IPS DF 19.7 (cell line): ENCODE data around the gene C4B.
"Not testable (repeated sequence)": the region's sequence is repeated elsewhere in the genome, so short reads cannot be mapped to it uniquely, and the experiment has no call there.

Experiments used
- DNase-seq: peaks from one replicate; pipeline ENCODE4 v3.0.0-alpha.2; 2013; ENCODE audit warnings: low read depth, low spot score

The C4B gene

DNA sequence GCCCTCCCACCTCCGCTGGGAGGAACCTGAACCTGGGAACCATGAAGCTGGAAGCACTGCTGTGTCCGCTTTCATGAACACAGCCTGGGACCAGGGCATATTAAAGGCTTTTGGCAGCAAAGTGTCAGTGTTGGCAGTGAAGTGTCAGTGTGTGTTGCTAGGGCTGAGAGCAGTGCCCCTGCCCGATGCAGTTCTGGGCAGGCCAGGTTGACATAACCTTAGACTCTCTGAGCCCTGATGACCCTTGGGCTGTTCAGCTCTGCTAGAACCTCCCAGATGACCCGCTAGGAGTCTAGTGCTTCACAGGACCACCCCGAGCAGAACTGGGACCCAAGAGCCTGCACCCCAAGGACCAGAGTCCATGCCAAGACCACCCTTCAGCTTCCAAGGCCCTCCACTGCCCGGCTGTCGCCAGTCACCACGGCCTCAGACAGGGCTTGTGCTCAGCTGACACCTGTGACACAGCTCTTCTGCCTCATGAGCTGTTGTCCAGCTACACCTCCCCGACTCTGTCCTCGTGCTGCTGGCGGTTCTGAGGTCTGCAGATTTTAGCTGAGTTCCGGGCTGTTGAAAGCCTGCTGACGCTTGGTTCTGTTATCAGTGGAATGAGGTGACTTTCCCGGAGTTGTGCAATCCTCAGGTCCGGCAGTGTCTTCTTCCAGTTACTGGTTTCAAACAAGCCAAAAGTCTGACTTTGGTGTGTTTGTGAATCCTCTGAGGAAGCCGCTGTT, 20.9 kb downstream of the C4B start:
- DNase-seq, result not testable (repeated sequence)

- not testable (repeated sequence) for DNase-seq
These were observed 22.5 kb downstream of the C4B start for GRCh38 chr6:32037136-32037535.

- DNase-seq, result not testable (repeated sequence)
These were observed 23.3 kb downstream of the C4B start, which contains the start of gene CYP21A2 for GRCh38 chr6:32037598-32038524. Gene CYP21A2, plus strand, starts transcription at chr6:32038415. Its CDS starts 8 bp downstream, at chr6:32038423.

DNA sequence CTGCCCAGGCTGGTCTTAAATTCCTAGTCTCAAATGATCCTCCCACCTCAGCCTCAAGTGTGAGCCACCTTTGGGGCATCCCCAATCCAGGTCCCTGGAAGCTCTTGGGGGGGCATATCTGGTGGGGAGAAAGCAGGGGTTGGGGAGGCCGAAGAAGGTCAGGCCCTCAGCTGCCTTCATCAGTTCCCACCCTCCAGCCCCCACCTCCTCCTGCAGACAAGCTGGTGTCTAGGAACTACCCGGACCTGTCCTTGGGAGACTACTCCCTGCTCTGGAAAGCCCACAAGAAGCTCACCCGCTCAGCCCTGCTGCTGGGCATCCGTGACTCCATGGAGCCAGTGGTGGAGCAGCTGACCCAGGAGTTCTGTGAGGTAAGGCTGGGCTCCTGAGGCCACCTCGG, 24.3 kb downstream of the C4B start:
- DNase-seq, result not testable (repeated sequence)

DNA sequence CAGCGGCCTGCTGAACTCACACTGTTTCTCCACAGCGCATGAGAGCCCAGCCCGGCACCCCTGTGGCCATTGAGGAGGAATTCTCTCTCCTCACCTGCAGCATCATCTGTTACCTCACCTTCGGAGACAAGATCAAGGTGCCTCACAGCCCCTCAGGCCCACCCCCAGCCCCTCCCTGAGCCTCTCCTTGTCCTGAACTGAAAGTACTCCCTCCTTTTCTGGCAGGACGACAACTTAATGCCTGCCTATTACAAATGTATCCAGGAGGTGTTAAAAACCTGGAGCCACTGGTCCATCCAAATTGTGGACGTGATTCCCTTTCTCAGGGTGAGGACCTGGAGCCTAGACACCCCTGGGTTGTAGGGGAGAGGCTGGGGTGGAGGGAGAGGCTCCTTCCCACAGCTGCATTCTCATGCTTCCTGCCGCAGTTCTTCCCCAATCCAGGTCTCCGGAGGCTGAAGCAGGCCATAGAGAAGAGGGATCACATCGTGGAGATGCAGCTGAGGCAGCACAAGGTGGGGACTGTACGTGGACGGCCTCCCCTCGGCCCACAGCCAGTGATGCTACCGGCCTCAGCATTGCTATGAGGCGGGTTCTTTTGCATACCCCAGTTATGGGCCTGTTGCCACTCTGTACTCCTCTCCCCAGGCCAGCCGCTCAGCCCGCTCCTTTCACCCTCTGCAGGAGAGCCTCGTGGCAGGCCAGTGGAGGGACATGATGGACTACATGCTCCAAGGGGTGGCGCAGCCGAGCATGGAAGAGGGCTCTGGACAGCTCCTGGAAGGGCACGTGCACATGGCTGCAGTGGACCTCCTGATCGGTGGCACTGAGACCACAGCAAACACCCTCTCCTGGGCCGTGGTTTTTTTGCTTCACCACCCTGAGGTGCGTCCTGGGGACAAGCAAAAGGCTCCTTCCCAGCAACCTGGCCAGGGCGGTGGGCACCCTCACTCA, 25.0 kb downstream of the C4B start:
- DNase-seq, result not testable (repeated sequence)

DNA sequence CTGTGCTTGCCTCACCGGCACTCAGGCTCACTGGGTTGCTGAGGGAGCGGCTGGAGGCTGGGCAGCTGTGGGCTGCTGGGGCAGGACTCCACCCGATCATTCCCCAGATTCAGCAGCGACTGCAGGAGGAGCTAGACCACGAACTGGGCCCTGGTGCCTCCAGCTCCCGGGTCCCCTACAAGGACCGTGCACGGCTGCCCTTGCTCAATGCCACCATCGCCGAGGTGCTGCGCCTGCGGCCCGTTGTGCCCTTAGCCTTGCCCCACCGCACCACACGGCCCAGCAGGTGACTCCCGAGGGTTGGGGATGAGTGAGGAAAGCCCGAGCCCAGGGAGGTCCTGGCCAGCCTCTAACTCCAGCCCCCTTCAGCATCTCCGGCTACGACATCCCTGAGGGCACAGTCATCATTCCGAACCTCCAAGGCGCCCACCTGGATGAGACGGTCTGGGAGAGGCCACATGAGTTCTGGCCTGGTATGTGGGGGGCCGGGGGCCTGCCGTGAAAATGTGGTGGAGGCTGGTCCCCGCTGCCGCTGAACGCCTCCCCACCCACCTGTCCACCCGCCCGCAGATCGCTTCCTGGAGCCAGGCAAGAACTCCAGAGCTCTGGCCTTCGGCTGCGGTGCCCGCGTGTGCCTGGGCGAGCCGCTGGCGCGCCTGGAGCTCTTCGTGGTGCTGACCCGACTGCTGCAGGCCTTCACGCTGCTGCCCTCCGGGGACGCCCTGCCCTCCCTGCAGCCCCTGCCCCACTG, 25.9 kb downstream of the C4B start:
- DNase-seq, result not testable (repeated sequence)

DNA sequence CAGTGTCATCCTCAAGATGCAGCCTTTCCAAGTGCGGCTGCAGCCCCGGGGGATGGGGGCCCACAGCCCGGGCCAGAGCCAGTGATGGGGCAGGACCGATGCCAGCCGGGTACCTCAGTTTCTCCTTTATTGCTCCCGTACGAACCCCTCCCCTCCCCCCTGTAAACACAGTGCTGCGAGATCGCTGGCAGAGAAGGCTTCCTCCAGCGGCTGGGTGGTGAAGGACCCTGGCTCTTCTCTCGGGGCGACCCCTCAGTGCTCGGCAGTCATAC, 26.4 kb downstream of the C4B start:
- DNase-seq, result not testable (repeated sequence)

- DNase-seq, result not testable (repeated sequence)
These were observed 26.8 kb downstream of the C4B start for GRCh38 chr6:32041385-32041784.

DNA sequence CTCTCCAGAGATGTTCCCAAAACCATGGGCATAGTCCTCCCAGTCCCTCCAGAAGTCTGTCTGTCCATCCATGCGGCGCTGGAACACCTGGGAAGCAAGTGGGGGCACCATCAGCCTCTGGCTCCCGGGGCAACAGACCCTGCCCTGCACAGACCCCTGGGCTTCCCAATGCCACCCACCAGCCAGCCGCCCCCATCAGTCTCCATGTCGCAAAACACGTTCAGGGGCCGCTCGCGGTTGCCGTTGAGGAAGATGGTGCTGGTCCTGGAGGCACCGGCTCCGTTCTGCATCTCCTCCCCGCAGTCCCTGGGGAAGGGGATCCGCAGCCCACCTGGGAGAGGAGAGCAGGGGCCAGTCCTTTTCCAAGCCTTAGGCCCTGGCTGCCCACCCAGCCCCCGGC, 27.7 kb downstream of the C4B start:
- not testable (repeated sequence) for DNase-seq

DNA sequence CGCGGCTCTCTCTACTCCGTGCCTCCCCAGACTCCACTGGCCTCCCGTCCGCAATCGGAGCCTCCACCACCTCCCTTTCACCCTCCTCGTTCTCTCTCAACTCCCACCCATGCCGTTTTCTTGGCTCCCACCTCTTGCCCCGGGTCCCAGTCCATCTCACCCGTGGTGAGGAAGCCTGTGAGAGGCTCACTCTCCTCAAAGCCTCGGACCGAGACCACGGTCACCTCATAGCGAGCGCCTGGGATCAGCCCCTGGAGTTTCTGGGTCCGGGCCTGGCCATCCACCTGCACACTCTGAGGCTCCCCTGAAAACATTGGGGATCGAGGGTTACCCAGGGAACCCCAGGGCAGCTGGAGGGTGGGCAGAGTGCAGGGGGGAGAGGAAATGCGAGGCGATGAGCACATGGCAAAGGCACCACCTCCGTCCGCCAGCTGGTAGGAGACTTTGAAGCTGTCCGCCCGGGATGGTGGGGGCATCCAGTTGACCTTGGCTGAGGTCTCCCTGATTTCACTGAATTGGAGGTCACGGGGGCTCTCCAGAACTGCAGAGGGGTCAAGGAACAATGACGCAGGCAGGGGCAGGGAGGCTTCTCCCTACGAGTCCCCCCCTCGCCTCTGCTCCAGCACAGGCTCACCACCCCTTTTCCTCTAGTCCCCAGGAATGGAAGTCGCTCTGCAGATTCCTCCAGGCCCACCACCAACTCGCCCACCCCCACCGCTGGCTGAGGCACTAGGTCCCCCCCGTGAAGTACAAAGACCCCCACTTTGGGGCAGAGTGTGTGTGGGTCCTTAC, 29.2 kb downstream of the C4B start:
- DNase-seq, result not testable (repeated sequence)

DNA sequence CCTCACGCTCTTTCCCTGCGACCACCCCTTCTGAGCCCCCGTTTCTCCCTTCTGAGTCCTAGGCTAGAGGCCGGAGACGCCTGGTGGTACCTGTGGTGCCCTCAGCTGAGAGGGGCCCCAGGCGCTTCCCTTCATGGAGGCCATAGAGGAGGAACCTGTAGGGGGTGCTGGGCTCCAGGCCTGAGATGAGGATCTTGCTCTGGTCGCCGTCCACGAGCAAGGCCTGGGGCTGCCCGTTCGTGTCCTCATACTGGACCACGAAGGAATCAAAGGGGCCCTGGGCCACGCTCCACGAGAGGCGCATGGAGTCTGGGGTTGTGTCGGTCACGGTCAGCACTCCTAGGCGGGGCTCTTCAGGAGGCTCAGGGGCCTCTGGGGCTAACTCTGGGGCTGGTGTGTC, 30.3 kb downstream of the C4B start:
- not testable (repeated sequence) for DNase-seq

GRCh38 chr6:32045811-32046449, 31.3 kb downstream of the C4B start:
- DNase-seq, result no peak

- DNase-seq, result no peak
These were observed 32.0 kb downstream of the C4B start for GRCh38 chr6:32046450-32047083.

DNA sequence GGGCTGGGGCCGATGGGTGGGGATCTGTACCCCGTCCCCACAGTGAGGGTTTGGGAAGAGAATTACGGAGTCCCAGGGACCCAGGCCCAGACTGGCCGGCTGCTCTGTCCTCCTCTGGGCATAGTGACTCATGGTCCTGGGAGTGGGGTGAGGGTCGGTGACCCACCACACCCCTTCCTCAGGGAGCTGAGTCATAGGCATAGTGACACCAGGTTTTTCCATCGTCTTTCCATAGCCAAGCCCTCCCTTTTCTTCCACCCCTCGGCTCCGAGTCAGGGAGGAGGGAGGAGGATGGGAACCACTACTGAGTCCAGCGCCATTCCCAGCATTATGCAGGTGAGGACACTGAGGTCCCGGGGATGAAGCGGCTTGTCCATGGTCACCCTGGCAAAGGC, 32.5 kb downstream of the C4B start:
- no peak for DNase-seq

DNA sequence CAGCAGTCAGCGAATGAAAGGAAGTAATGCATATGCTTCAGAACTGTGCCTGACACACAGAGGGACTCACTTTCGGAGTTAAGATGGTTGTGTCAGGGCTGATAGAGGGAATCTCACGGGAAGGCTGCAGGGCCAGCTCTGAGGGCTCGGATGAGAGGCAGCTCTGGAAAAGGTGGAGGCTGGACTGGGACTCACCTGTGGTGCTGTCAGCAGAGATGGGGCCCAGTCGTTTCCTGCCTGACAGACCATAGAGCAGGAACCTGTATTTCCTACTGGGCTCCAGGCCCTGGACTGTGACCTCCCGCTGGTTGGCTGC, 32.9 kb downstream of the C4B start:
- no peak for DNase-seq

DNA sequence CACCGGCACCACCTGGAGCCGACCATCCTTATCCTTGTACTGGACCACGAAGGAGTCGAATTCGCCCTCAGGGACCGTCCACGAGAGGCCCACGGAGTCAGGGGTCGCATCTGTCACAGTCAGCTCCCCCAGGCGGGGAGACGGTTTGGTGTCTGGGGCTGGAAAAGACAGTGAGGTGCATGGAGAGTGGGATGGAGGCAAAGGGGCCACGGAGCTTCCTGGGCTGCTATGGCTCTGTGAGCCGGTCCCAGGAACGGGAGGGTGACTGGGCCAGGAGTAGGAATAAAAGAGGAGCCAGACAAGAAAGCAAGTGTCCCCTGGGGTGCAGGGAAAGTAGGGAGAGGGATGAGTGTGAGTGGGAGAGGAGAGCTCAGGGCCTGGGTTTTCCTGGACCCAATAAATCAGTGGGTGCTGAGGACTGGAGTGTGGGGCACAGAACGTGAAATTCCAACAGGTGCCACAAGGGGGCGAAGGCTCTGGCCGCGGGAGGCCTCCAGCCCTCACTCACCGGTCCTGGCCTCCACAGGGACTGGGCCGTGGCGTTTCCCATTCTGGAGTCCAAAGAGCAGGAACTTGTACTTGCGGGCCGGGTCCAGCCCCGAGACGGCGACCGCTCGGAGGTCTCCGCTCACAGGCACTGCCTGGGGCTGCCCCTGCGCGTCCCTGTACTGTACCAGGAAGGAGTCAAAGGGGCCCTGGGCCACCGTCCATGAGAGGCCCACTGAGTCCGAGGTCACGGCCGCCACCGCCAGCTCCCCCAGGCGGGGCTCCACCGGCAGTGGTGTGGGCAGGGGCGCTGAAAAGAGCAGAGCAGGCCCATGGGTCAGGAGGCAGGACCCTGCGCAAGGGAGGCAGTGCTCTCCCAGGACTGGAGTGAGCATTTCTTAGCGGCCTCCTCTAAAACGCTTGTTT, 33.5 kb downstream of the C4B start:
- peak; percentile 45 for DNase-seq

DNA sequence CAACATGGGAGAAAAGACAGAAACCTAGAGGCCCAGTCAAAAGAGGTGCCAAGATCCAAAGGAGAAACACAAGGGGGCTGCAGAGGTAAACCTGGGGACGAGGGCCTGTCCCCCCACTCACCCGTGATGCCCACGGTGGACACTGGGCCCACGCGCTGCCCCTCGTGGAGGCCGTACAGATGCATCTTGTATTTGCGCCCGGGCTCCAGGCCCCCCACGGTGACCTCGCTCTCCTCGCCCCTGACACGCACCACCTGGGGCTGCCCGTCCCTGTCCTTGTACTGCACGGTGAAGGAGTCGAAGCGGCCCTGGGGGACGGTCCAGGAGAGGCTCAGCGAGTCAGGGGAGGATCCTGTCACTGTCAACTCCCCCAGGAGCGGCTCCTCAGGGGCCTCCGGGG, 34.6 kb downstream of the C4B start:
- not testable (repeated sequence) for DNase-seq

DNA sequence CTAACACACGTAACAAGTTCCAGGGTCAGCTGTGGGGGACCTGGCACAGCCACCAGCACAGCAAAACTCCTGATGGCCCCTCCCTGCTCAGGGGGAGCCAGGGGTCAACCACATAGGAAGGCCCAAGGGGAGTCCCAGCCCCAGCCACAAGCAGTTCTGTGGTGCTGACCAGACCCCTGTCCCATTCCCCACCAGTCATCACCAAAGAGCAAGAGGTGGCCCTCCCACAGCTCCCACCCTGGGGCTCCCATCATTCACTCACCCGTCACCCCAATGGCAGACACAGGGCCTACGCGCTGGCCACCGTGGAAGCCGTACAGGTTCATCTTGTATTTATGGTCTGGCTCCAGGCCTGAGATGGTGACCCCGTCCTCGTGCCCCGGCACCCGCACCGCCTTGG, 35.1 kb downstream of the C4B start:
- DNase-seq, result not testable (repeated sequence)
